ENCODE results near the gene ARFRP1.
"Not testable (repeated sequence)": the region's sequence is repeated elsewhere in the genome, so short reads cannot be mapped to it uniquely, and the experiment has no call there.

ARFRP1 gene

GRCh38 chr20:63663332-63664066, 44.3 kb downstream of the ARFRP1 start:
- no peak for DNase-seq
- intact Hi-C loops (cut with DNase I) = no loop called here

GRCh38 chr20:63662813-63663189, 45.0 kb downstream of the ARFRP1 start:
- DNase-seq = no peak
- intact Hi-C loops (cut with DNase I) = no loop called here

GRCh38 chr20:63661959-63662812, 45.6 kb downstream of the ARFRP1 start:
- DNase-seq = no peak
- intact Hi-C loops (cut with DNase I) = no loop called here

GRCh38 chr20:63661108-63661507, 46.7 kb downstream of the ARFRP1 start:
- intact Hi-C loops (cut with DNase I) = no loop called here

GRCh38 chr20:63660622-63661021, 47.2 kb downstream of the ARFRP1 start:
- DNase-seq = no peak
- intact Hi-C loops (cut with DNase I) = no loop called here

More at GRCh38 chr20:63661108-63661507, 46.7 kb downstream of the ARFRP1 start:
- DNase-seq = peak in 1 of 10 donors; percentile 72

GRCh38 chr20:63660174-63660573, 47.6 kb downstream of the ARFRP1 start:
- intact Hi-C loops (cut with DNase I); DNase-seq: not testable (repeated sequence)

GRCh38 chr20:63659370-63659769, 48.4 kb downstream of the ARFRP1 start:
- DNase-seq = no peak
- intact Hi-C loops (cut with DNase I) = no loop called here

- intact Hi-C loops (cut with DNase I) = loop anchor here (1.0 kb wide), 1 partner anchor 49 kb away; the partner anchor contains the start of gene ARFRP1
- peak in 1 of 10 donors; percentile 26 for DNase-seq
These were observed 49.0 kb downstream of the ARFRP1 start for GRCh38 chr20:63658749-63659187.

GRCh38 chr20:63657937-63658748, 49.6 kb downstream of the ARFRP1 start, which contains the start of gene RTEL1:
RTEL1 (plus strand) TSS chr20:63658312; CDS start chr20:63659403, 1,091 bp downstream.
- DNase-seq = peak; percentile 88 to 99 (median 92)
- intact Hi-C loops (cut with DNase I) = loop anchor here (1.0 kb wide), 1 partner anchor 49 kb away; the partner anchor contains the start of gene ARFRP1

GRCh38 chr20:63657260-63657936, 50.4 kb downstream of the ARFRP1 start:
- intact Hi-C loops (cut with DNase I) = no loop called here
- DNase-seq = peak in 2 of 10 donors; percentile 21 to 87

GRCh38 chr20:63656451-63656850, 51.3 kb downstream of the ARFRP1 start:
- intact Hi-C loops (cut with DNase I) = no loop called here
- DNase-seq = no peak

GRCh38 chr20:63655249-63655648, 52.5 kb downstream of the ARFRP1 start:
- intact Hi-C loops (cut with DNase I) = no loop called here
- peak in 1 of 10 donors; percentile 62 for DNase-seq

- no peak for DNase-seq
- intact Hi-C loops (cut with DNase I) = no loop called here
These were observed 53.7 kb downstream of the ARFRP1 start for GRCh38 chr20:63653974-63654668.

GRCh38 chr20:63653041-63653973, 54.5 kb downstream of the ARFRP1 start, which contains the start of gene STMN3:
STMN3 (minus strand) TSS chr20:63653424; CDS start chr20:63653345, 79 bp downstream.
- intact Hi-C loops (cut with DNase I) = no loop called here
- peak; percentile 70 to 98 (median 88) for DNase-seq

- intact Hi-C loops (cut with DNase I) = no loop called here
- peak in 1 of 10 donors; percentile 83 for DNase-seq
These were observed 55.4 kb downstream of the ARFRP1 start for GRCh38 chr20:63652192-63652980.

- intact Hi-C loops (cut with DNase I) = no loop called here
- no peak for DNase-seq
These were observed 55.9 kb downstream of the ARFRP1 start for GRCh38 chr20:63651942-63652191.

- DNase-seq; intact Hi-C loops (cut with DNase I): not testable (repeated sequence)
These were observed 57.3 kb downstream of the ARFRP1 start for GRCh38 chr20:63650486-63650885.
